GM21619 (cell line): Measurements from ENCODE around the gene SAMD3.
"Not testable (repeated sequence)": the region's sequence is repeated elsewhere in the genome, so short reads cannot be mapped to it uniquely, and the experiment has no call there.

ENCODE experiments used
- ATAC-seq: cut with Tn5 transposase; IDR thresholded peaks from one replicate; pipeline ENCODE4 v1.9.1; 2021; ENCODE audit not compliant: unreplicated experiment

SAMD3 gene

DNA sequence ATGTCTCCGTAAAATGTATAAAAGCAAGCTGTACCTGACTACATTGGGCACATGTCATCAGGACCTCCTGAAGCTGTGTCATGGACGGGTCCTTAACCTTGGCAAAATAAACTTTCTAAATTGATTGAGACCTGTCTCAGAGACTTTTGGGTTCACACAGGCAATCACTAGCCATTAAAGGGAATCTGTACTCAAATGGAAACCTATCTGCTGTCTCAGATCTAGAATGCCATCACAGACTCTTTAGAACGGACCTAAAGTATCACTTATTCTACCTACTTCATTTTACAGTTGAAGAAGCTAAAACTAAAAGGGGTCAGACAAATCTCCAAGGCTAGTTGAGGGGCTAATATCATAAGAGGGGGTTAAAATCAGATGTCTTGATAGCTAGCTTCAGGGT lies 11.1 kb downstream of the SAMD3 start:
- no peak for ATAC-seq

DNA sequence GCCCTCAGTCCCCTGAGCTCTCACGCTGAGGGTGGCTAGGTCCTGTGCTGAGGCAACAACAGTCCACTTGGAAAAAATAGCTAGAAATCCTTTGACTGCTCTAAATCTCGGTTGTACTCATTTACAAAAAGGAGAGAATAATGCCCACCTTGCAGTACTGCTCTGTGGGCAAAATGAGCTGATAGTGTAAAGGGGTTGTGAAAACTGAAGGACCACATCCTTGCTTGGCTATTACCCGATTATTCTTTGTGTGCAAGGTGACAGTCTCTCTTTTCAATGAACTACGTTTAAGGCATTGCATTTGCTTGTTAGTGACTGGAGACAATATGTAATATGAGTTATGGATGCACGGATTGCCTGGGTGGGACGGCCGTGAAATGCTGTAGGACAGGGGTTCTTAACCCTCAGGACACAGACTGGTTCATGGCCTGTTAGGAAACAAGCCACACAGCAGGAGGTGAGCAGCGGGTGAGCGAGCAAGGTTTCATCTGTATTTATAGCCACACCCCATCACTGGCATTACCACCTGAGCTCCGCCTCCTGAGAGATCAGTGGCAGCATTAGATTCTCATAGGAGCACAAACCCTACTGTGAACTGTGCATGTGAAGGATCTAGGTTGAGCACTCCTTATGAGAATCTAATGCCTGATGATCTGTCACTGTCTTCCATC lies 14.6 kb downstream of the SAMD3 start:
- ATAC-seq, result no peak

DNA sequence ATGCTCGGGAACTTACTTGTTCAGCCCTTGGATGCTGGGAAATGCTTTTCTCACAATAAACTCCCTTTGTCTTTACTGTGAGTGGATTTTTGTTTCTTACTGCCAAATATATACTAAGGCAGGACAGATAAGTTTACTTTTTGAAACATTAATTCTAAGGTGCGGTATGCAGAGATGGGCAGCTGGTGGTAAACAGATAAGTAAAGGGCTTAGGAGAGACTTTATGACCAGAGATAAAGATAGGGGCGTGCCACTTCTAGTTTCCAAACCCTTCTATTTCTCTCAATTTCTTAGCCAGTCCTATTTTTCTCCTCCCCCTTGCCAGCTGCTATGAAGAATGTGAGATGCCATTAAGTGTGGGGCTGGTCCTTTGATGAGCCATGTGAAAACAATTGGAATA lies 16.3 kb downstream of the SAMD3 start:
- ATAC-seq, result no peak

DNA sequence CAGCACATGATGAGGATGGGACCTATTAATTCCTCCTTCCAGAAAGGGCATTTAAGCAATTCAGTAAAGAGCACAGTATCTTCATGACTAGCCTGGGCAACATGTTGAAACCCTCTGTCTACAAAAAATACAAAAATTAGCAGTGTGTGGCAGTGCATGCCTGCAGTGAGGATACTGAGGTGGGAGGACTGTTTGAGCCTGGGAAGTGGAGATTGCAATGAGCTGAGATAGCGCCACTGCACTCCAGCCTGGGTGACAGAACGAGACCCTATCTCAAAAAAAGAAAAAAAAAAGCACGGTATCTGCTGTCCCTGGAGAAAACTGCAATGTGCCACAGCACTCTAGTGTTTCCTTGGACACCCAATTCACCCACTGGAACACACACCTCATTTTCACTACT lies 18.4 kb downstream of the SAMD3 start:
- ATAC-seq, result no peak

DNA sequence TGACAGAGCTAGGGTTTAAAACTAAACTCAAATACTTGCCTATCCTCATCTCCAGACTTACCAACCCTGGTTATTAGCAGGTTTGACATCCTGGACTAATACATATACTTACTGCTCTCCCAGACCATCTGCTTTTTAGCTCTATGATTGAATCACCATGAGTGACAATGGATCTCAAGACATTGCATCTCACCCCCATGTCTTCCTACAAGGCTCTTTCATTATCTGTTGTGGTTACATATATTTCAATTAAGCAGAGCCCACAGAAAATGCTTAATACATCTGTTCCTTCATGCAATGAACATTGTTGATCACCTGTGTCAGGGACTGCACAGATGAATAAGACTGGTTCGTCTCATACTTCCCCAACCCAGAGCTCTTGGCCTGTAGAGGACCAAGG lies 19.4 kb downstream of the SAMD3 start:
- no peak for ATAC-seq

DNA sequence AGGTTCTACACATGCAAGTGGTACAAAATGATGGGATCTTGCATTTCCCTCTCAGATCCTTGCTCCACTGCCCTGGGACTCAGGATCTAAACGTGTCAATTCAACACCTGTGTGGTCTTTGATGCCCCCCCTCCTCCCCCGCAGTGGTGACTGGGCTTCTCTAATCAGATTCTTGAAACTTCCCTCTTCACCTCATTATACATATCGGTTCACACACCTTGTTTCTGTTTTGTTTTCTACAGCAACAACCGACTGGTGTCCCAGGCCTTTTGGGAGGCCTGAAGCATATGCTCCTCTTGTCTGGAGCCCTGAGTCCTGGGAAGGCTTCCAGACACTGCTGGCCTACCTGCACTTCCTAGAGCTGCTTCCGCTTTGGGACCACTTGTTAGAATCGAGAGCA lies 20.0 kb downstream of the SAMD3 start:
- peak; percentile 88 for ATAC-seq

DNA sequence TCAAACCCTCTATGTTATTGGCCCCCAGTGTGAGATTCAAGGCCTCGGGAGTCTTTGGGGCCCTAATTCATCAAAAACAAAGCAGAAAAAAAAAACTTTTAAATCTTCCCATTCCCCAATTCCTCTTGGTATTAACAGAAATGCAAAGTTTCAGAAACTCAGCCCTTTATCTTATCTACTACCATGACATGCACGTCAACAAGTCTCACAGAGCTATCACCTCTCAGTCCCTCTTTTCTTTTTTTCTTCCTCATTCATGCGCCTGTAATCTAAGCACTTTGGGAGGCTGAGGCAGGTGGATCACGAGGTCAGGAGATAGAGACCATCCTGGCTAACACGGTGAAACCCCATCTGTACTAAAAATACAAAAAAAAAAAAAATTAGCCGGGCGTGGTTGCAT lies 22.7 kb downstream of the SAMD3 start:
- no peak for ATAC-seq

DNA sequence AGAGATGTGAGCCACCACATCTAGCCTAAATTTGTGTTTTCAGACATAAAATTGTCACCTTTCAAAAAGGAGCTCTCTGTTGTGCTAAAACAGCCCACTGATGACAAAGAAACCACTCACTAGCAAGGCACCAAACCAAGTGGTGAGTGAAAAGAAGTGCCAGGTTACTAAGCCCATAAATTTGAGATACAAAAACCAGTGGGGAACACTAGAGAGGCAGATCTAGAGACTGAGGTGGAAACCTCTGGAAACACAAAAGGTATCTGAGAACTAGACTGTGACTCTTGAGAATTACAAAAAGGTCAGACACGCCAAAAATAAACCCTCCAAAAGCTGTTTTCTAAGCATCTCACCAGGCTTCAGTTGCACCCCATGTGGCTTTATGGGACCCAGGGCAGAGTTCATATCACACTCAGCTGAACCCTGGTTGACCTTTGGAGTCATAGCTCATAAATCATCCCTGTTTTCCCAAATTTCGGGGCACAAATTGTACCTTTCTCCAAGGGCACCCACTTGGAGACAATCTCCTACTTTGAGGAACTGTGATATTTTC lies 24.2 kb downstream of the SAMD3 start:
- ATAC-seq, result no peak

DNA sequence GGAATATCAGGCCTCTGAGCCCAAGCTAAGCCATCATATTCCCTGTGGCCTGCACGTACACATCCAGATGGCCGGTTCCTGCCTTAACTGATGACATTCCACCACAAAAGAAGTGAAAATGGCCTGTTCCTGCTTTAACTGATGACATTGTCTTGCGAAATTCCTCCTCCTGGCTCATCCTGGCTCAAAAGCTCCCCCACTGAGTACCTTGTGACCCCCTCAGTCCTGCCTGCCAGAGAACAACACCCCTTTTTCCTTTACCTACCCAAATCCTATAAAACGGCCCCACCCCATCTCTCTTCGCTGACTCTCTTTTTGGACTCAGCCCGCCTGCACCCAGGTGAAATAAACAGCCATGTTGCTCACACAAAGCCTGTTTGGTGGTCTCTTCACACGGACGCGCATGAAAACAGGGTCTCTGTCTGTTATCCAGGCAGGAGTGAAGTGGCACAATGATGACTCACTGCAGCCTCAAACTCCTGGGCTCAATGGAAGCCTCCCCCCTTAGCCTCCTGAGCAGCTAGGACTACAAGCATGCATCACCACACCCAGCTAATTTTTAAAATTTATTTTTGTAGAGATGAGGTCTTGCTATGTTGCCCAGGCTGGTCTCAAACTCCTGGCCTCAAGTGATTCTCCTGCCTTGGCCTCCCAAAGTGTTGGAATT lies 24.8 kb downstream of the SAMD3 start:
- not testable (repeated sequence) for ATAC-seq

DNA sequence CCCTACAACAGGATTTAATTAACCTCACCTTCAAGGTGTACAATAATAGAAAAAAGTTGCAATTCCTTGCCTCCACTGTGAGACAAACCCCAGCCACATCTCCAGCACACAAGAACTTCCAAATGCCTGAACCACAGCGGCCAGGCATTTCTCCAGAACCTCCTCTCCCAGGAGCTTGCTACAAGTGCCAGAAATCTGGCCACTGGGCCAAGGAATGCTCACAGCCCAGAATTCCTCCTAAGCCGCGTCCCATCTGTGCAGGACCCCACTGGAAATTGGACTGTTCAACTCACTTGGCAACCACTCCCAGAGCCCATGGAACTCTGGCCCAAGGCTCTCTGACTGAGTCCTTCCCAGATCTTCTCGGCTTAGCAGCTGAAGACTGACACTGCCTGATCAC lies 28.3 kb downstream of the SAMD3 start:
- not testable (repeated sequence) for ATAC-seq

DNA sequence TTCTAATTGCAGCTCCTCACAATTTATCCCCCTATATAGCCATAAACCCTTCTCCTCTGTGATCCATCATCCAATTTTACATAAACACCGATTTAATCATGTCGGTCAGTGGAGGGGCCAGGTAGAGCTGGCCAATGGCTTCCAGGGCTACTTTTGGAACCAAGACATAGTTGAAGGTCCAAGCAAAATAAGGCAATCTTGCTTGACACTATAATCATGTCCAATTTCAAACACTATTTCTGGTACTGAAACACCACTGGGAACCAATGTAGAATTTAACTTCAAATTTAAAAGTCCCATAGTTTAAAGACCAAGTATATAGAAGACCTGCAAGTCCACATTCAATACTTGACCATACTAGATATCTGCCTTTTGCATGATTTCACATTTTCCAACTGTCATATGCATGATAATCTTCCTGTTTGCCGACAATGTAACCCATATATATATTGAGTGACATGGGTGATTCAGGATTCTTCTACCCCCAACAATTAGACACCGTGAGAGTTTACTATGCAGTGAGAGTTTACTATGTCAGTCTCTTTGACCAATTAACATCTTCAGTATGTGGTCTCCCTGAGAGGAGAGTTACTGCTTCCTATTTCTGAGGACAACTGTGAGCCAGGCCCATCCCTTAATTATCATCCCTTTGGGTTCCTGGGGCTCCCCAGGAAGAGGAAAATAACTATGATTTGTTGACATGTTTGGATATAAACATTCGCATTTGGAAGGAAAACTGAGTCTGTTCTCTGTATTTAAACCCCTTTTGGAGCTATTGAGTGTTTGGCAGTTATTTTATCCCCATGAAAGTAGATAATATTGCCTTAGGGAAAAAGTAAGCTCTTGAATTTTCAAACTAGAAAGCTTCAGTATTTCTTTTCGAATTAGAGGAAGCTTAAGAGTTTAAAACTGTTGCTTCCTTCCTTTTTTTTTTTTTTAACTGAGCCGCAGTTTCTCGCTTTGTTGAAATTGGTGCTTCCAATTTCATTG lies 31.8 kb downstream of the SAMD3 start:
- ATAC-seq, result no peak

DNA sequence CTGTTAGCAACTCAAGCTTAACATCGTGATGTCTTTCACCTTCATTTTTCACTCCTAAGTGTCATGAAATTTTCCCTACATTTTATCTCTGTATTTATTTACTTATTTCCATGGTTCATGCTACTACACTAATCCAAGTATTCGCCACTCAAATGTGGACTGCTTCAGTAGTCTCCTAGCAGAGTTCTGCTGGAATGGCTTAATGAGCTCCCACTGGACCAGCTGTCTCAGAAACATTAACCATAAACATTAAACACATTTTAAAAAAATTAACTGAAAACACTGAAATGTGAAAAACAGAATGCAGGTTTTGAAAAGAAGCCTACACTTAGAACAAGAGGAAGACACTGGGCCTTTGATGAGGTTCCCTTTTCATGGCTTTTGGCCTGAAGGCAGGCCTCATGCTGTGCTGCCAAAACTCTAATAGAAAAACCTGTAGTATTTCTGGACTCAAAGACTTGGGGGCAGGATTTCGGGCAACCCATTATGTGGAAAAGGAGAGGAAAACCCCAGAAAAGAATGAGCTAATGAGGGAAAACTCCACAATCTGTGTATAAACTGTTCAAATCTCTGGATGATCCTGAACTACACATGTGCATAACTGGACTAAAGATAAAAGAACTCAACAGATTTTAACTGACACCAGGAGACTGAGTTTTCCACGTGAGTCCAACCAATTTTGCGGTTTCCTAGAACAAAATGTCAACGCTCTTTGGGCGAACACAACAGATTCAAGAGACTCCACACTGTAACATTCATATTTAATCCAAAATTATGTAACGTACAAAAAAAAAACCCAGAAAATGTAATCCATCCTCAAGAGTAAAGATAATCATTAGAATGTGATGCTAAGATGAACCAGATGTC lies 33.0 kb downstream of the SAMD3 start:
- ATAC-seq, result no peak

DNA sequence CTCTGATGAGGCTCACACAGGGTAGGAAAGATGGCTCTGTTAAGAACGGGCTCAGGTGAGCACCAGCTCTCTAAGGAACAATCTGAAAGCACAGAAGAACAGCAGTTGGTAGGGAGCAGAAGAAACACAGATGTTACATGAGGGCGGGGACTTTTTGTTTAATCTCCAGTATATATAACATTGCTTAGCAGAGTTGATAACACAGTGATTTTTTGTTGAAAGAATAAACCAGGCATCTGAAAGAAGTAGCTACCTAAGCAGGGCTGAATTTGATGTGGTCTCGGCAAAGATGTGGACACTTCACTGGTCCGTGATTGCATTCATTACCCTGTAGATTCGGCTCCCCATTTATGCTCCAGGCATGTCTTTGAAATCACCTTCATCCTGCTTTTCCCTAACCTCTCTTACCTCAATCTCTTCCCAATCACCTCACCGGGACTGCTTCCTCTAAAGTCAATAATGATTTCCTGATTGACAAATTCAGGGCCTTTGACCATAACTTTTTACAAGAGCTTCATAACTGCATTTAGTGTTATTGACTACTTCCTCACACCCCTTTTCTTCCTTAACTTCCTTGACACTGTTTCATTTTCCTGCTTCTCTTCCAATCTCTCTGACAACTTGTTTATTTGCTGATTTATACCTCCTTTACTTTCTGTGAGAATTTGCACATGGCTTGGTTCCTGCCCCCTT lies 34.4 kb downstream of the SAMD3 start:
- ATAC-seq, result no peak

DNA sequence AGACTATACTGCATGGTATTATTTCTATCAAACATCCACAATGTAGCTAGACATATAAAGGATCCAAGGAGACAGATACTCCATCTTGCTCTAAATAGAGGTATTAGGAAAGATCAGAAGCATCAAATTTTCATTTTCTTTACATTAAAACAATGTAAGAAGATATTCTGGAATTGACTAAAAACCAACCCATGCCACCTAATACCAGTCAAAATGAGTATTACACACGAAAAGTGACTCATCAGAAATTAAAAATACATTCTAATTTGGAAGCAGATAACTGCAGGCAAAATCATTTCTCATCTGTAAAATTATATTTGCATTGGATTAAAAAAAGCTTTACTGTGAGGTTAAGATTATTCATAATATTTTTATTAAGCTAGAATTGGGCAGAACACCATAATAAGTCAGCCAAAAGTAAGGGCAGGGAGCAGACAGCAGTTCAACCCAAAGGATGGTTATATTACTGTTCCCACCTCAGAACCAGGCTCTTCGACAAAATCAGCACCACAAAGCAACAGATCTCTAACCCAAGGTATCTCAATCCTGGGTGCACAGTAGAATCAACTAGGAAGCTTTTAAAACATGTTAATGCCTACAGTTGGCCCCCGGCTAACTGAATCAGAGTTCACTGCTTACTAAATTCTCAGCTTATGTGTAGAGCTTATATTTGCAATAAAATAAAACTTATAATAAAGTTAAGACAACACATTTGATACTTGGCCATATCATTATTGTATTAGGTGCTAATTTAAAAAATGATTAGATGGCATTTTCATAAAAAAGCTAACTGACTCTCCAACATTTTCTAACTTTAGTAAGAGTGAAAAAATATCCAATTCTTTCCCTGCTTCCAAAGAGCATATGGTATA lies 35.2 kb downstream of the SAMD3 start:
- ATAC-seq, result no peak

DNA sequence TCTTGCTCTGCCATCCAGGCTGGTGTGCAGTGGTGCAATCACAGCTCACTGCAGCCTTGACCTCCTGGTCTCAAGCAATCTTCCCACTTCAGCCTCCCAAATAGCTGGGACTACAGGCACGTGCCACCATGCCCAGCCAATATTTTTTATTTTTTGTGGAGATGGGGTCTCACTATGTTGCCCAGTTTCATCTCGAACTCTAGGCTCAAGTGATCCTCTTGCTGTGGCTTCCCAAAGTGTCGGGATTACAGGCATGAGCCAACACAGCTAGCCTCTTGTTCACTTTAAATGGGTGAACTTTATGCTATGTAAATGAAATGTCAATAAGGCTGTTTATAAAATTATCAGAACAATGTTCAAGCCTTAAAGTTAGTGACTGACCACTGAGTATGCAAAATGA lies 37.1 kb downstream of the SAMD3 start:
- ATAC-seq, result no peak

DNA sequence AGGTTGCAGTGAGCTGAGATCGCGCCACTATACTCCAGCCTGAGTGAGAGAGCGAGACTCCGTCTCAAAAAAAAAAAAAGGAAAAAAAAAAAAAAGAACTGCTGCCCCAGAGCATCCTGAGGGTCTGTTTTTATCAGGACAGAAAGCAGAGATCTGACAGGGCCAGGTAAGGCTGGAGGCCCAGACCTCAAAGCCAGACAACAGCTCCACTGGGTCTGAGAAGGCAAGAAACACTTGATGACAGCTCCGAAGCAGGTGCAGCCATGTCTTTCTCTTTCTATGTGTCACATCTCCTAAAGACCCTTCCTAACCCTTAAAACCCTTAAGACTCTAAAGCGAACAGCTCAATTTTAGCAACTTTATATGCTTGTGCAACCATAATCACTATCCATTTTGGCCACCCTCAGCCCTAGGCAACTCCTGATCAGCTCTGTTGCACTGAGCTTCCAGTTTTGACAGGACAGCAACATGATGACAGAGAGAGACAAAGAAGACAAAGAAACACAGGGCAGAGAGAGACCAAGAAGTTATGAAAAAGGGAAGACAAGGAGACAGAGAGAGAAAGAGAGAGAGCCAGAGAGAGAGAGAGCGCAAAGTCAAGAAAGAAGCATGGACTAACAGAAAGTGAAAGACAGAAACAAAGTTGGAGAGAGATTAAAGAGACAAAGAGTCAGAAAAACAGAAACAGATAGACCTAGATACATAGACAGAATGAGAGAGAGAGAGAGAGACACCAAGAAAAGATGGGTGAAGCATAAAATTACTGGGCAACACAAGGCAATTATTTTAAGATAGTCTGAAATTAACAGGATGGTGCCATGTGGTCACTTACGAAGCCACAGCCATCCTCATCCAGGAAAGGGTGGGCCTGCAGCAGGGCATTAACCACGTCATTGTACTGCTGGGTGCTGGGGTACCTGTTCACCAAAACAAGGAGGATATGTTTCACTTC lies 39.2 kb downstream of the SAMD3 start:
- no peak for ATAC-seq

DNA sequence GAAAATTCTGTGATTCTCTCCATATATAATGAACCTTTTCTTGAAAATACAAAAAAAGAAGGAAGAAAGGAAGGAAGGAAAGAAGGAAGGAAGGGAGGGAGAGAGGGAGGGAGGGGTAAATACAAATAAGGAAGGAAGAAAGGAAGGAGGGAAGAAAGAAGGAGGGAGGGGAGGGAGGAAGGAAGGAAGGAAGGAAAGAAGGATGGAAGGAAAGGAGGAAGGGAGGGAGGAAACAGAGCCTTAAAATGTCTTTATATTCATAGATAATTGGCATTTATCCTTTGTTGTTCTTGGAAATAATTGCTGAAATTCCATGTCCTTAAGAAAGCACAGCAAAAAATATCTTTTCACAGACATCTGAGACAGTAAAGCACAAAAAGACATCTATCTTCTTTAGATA lies 40.3 kb downstream of the SAMD3 start:
- ATAC-seq, result no peak

DNA sequence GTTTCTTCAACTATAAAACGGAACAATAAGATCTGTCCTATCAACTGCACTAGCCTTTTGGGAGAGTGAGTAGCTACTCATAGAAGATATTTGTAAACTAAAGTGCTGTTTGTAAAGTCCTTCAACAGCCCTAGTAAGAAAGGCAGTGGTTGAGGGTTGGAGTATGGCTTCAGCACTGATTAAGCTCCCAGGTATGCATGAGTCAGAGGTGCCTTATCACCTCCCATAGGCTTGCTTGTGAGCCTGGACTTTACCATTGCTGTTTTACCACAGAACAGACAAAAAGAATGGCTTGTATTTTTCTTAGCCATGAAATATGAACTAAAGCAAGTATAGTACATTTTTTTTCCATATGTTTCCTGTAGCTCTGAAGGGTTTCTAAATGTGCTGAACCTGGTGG lies 44.1 kb downstream of the SAMD3 start:
- ATAC-seq, result no peak
